HuH-7 (cell line): ENCODE measurements around the gene SLC35G4.
"Not testable (repeated sequence)": the region's sequence is repeated elsewhere in the genome, so short reads cannot be mapped to it uniquely, and the experiment has no call there.

ENCODE experiments used
- DNase-seq: peaks from one replicate; pipeline ENCODE4 v3.0.0; 2011; ENCODE audit warnings: low spot score

Gene SLC35G4

GRCh38 chr18:11609488-11609887 is at the start of gene SLC35G4:
Gene SLC35G4, plus strand, starts transcription at chr18:11609596. Its CDS starts 0 bp downstream, at chr18:11609596.
- DNase-seq = not testable (repeated sequence)

- DNase-seq = no peak
These were observed 48.1 kb upstream of the SLC35G4 start for GRCh38 chr18:11561293-11561692.

- DNase-seq = no peak
These were observed 43.7 kb upstream of the SLC35G4 start for GRCh38 chr18:11565716-11566115.

- DNase-seq = no peak
These were observed 43.0 kb upstream of the SLC35G4 start for GRCh38 chr18:11566236-11566965.

- DNase-seq = no peak
These were observed 42.0 kb upstream of the SLC35G4 start for GRCh38 chr18:11567396-11567795.

GRCh38 chr18:11570073-11570588 is 39.3 kb upstream of the SLC35G4 start:
- no peak for DNase-seq

GRCh38 chr18:11570769-11571412 is 38.5 kb upstream of the SLC35G4 start:
- DNase-seq = no peak

- no peak for DNase-seq
These were observed 37.2 kb upstream of the SLC35G4 start for GRCh38 chr18:11572201-11572600.

GRCh38 chr18:11574545-11574944 is 34.9 kb upstream of the SLC35G4 start:
- DNase-seq = no peak

- DNase-seq = no peak
These were observed 31.9 kb upstream of the SLC35G4 start for GRCh38 chr18:11577271-11578112.

GRCh38 chr18:11578799-11579198 is 30.6 kb upstream of the SLC35G4 start:
- no peak for DNase-seq

- DNase-seq = no peak
These were observed 29.5 kb upstream of the SLC35G4 start for GRCh38 chr18:11579916-11580315.

GRCh38 chr18:11581286-11581685 is 28.1 kb upstream of the SLC35G4 start:
- DNase-seq = no peak

- no peak for DNase-seq
These were observed 23.8 kb upstream of the SLC35G4 start for GRCh38 chr18:11585596-11585995.

- no peak for DNase-seq
These were observed 22.5 kb upstream of the SLC35G4 start for GRCh38 chr18:11586896-11587295.

- DNase-seq = no peak
These were observed 22.0 kb upstream of the SLC35G4 start for GRCh38 chr18:11587432-11587831.

- DNase-seq = no peak
These were observed 21.6 kb upstream of the SLC35G4 start for GRCh38 chr18:11587846-11588245.

GRCh38 chr18:11591957-11592356 is 17.4 kb upstream of the SLC35G4 start:
- no peak for DNase-seq

GRCh38 chr18:11600321-11600720 is 9.1 kb upstream of the SLC35G4 start:
- no peak for DNase-seq

- DNase-seq = peak; percentile 46
These were observed 1.5 kb upstream of the SLC35G4 start for GRCh38 chr18:11607906-11608305.

- not testable (repeated sequence) for DNase-seq
These were observed 778 bp upstream of the SLC35G4 start for GRCh38 chr18:11608618-11609017.

GRCh38 chr18:11613073-11613472 is 3.7 kb downstream of the SLC35G4 start:
- not testable (repeated sequence) for DNase-seq
